HEK293 (cell line): Measurements from ENCODE around the gene NCK2.

Source experiments
- TF ChIP-seq, protein P1 (sequence below): fragments of 450-650 bp; formaldehyde crosslinking; IDR thresholded peaks from 2 replicates; pipeline ENCODE4 v1.5.1; 2016; ENCODE audit warnings: missing biosample characterization, missing genetic modification characterization
- TF ChIP-seq, protein P2 (sequence below): fragments of 450-650 bp; formaldehyde crosslinking; IDR thresholded peaks from 2 replicates; pipeline ENCODE4 v1.5.1; 2016; ENCODE audit warnings: missing biosample characterization, missing genetic modification characterization

DNA sequence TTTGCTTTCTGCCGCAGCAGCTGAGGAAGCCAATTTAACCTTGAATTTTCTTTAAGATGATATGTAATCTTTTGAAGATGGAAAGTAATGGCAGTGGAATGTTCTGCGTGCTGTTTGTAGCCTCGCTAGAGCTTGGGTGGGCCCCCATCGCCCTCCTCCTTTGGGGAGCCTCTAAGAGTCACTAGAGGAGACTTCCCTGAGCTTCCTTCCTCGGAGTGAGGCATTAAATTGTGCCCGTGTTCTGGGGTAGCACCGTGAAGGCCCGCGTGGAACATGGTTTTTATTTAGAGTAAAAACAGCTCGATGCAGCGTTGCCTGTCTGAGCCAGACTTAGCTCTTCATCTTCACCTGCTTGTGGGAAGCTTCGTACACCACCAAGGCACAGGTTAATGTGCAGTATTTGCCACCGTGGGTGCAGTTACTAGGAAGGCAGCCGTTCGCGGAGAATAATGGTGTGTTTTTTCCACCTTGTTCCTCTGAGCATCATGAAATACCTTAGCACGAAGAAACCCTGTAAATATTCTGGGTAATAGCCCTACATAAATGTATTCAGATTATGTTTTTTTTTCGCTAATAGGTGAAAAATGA is 38.5 kb downstream of the NCK2 start:
- TF ChIP-seq, protein P1, sequence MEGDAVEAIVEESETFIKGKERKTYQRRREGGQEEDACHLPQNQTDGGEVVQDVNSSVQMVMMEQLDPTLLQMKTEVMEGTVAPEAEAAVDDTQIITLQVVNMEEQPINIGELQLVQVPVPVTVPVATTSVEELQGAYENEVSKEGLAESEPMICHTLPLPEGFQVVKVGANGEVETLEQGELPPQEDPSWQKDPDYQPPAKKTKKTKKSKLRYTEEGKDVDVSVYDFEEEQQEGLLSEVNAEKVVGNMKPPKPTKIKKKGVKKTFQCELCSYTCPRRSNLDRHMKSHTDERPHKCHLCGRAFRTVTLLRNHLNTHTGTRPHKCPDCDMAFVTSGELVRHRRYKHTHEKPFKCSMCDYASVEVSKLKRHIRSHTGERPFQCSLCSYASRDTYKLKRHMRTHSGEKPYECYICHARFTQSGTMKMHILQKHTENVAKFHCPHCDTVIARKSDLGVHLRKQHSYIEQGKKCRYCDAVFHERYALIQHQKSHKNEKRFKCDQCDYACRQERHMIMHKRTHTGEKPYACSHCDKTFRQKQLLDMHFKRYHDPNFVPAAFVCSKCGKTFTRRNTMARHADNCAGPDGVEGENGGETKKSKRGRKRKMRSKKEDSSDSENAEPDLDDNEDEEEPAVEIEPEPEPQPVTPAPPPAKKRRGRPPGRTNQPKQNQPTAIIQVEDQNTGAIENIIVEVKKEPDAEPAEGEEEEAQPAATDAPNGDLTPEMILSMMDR (tag by site-specific recombination), result no peak
- TF ChIP-seq, protein P2, sequence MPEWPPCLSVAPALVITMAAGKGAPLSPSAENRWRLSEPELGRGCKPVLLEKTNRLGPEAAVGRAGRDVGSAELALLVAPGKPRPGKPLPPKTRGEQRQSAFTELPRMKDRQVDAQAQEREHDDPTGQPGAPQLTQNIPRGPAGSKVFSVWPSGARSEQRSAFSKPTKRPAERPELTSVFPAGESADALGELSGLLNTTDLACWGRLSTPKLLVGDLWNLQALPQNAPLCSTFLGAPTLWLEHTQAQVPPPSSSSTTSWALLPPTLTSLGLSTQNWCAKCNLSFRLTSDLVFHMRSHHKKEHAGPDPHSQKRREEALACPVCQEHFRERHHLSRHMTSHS (tag by site-specific recombination), result no peak
